ENCODE measurements around the gene ZNF91. TPM values are rescaled to one million over a fixed set of nuclear protein-coding genes. Genes with fewer than 3 reads are reported as not detected.

ZNF91 gene
- polyA plus RNA-seq, 1 donor from 2014 or later, result 77.8 TPM

GRCh38 chr19:23406721-23407120, 11.4 kb upstream of the ZNF91 start:
- H2AFZ ChIP-seq (ENCODE audit: low read depth, low read length), result no peak overlapping the region
- H3K4me3 ChIP-seq (ENCODE audit: low read length), result no peak overlapping the region
- H4K20me1 ChIP-seq (ENCODE audit: insufficient read depth), result no peaks in the 10 kb centered on the region
- no peaks in the 10 kb centered on the region for H3K79me2 ChIP-seq (replicated peaks; ENCODE audit: insufficient read depth, low read length)
- no peak overlapping the region for H3K9ac ChIP-seq (ENCODE audit: low read length)
- no peaks in the 10 kb centered on the region for H3K9me2 ChIP-seq (ENCODE audit: insufficient read depth, low read length)
- TF ChIP-seq REST (IDR thresholded peaks at IDR 0.05; ENCODE audit: borderline replicate concordance), result no peak
- no peak for TF ChIP-seq TAF1 (IDR thresholded peaks at IDR 0.05; ENCODE audit: low read depth)
- no peak for TF ChIP-seq RAD21 (conservative IDR thresholded peaks at IDR 0.05)
- no peak for TF ChIP-seq POLR2AphosphoS5 (IDR thresholded peaks at IDR 0.05)
- no peak for TF ChIP-seq EP300 (conservative IDR thresholded peaks at IDR 0.05; ENCODE audit: poor library complexity, severe bottlenecking)
- TF ChIP-seq SMC3 (conservative IDR thresholded peaks at IDR 0.05; ENCODE audit: poor library complexity), result no peak
- no peak for TF ChIP-seq MXI1 (conservative IDR thresholded peaks at IDR 0.05; ENCODE audit: poor library complexity, severe bottlenecking)
- TF ChIP-seq EZH2 (IDR thresholded peaks at IDR 0.05; ENCODE audit: borderline replicate concordance, insufficient read depth, low read length, poor library complexity, severe bottlenecking), result no peak
- no peak for TF ChIP-seq CTCF (IDR thresholded peaks at IDR 0.05; ENCODE audit: poor library complexity, severe bottlenecking)
- H3K27me3 ChIP-seq (ENCODE audit: insufficient read depth, low read depth, low read length), result no peaks in the 10 kb centered on the region
- no peak overlapping the region for H3K27ac ChIP-seq (ENCODE audit: low read length)
- no peaks in the 10 kb centered on the region for H3K36me3 ChIP-seq (ENCODE audit: insufficient read depth, low read length)
- no peak overlapping the region for H3K4me2 ChIP-seq (ENCODE audit: low read length)
- H3F3A ChIP-seq (ENCODE audit: insufficient read depth, low read length, poor library complexity, severe bottlenecking), result no peaks in the 10 kb centered on the region
- no peaks in the 10 kb centered on the region for H3K9me3 ChIP-seq (ENCODE audit: low read length)

- no peak overlapping the region for H3K27ac ChIP-seq (ENCODE audit: low read length)
- H3K4me2 ChIP-seq (ENCODE audit: low read length), result no peak overlapping the region
- H3K36me3 ChIP-seq (ENCODE audit: insufficient read depth, low read length), result no peaks in the 10 kb centered on the region
- TF ChIP-seq REST (IDR thresholded peaks at IDR 0.05; ENCODE audit: borderline replicate concordance) (no peak), MXI1 (conservative IDR thresholded peaks at IDR 0.05; ENCODE audit: poor library complexity, severe bottlenecking) (no peak)
- H3K79me2 ChIP-seq (replicated peaks; ENCODE audit: insufficient read depth, low read length), result no peaks in the 10 kb centered on the region
- no peaks in the 10 kb centered on the region for H4K20me1 ChIP-seq (ENCODE audit: insufficient read depth)
- no peak overlapping the region for H2AFZ ChIP-seq (ENCODE audit: low read depth, low read length)
- H3K9ac ChIP-seq (ENCODE audit: low read length), result no peak overlapping the region
- no peak overlapping the region for H3K4me3 ChIP-seq (ENCODE audit: low read length)
- no peaks in the 10 kb centered on the region for H3F3A ChIP-seq (ENCODE audit: insufficient read depth, low read length, poor library complexity, severe bottlenecking)
- H3K27me3 ChIP-seq (ENCODE audit: insufficient read depth, low read depth, low read length), result no peaks in the 10 kb centered on the region
- no peaks in the 10 kb centered on the region for H3K9me3 ChIP-seq (ENCODE audit: low read length)
- no peaks in the 10 kb centered on the region for H3K9me2 ChIP-seq (ENCODE audit: insufficient read depth, low read length)
Measured at GRCh38 chr19:23406091-23406490, 10.8 kb upstream of the ZNF91 start.
